ENCODE results near the gene P2RX3.

DNA sequence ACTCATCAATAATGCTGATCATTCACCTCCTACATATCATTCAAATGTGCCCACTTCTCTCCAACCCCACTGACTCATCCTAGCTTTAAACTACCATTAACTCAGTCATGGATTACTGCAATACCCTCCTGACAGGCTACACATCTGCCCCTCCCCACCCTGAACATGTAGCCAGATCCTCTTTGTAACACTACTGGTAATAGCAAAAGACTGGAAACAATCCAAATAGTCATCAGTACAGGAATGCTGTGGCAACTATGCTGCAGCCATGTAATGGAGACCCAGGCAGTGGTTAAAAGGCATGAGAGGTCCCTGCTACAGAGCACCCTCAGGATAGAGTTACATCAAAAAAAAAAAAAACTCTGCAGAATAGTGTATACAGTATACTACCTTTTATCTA lies 72.1 kb downstream of the P2RX3 start:
- TF ChIP-seq CTCF (IDR thresholded peaks at IDR 0.05 in 8 of 11, conservative IDR thresholded peaks at IDR 0.05 in 3 of 11) (no peak), POLR2A (IDR thresholded peaks at IDR 0.05) (no peak), POLR2AphosphoS5 (IDR thresholded peaks at IDR 0.05) (no peak)

Measured in spleen (tissue), 7 donors.